Suprapubic skin (tissue), 3 donors: ENCODE results near the gene HIBCH.

Experiments
- POLR2AphosphoS5 ChIP-seq, 3 donors: sonication (generic); formaldehyde crosslinking; IDR thresholded peaks; one replicate each; pipeline ENCODE4 v1.6.1; 2017; ENCODE audit warnings: antibody characterized with exemption in 3 of 3
- TF ChIP-seq, protein P1 (sequence below), 2 donors: fragments of 200-600 bp in 1 of 2; fragments of 450-650 bp in 1 of 2; sonication (generic) in 1 of 2; IDR thresholded peaks; one replicate each; pipeline ENCODE4 v1.5.1; 2016 to 2019; ENCODE audit warnings: antibody characterized with exemption in 2 of 2, mild to moderate bottlenecking in 1 of 2, moderate library complexity in 1 of 2

DNA sequence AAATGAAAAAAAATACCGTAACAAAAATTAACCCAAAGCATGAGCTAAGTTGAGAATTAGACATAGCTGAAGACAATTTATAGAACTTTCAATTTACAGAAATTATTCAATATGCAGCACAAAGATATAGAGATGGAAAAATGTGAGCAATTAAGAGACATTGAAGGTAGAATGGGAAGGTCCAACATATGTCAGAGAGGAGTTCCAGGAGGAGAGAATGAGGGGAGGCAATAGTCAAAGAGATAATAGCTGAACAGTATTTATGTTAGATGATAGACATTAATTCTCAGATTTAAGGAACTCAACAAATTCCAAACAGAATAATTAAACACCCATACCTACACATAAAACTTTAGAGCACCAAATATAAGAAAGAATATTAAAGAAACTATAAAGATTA is 154.1 kb downstream of the HIBCH start:
- TF ChIP-seq, protein P1, sequence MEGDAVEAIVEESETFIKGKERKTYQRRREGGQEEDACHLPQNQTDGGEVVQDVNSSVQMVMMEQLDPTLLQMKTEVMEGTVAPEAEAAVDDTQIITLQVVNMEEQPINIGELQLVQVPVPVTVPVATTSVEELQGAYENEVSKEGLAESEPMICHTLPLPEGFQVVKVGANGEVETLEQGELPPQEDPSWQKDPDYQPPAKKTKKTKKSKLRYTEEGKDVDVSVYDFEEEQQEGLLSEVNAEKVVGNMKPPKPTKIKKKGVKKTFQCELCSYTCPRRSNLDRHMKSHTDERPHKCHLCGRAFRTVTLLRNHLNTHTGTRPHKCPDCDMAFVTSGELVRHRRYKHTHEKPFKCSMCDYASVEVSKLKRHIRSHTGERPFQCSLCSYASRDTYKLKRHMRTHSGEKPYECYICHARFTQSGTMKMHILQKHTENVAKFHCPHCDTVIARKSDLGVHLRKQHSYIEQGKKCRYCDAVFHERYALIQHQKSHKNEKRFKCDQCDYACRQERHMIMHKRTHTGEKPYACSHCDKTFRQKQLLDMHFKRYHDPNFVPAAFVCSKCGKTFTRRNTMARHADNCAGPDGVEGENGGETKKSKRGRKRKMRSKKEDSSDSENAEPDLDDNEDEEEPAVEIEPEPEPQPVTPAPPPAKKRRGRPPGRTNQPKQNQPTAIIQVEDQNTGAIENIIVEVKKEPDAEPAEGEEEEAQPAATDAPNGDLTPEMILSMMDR (IDR thresholded peaks at IDR 0.05): no peak
- no peak for TF ChIP-seq POLR2AphosphoS5 (IDR thresholded peaks at IDR 0.05)
